Activated effector memory CD4-positive, alpha-beta T cell treated with anti-CD3 and anti-CD28 coated beads, Interleukin-2, amount 50 U/mL, for 16 hours (primary cell): ENCODE results near the gene SLC26A6.

Source experiments
- DNase-seq: peaks from one replicate; pipeline ENCODE4 v3.0.0-alpha.2; 2020

SLC26A6 gene

GRCh38 chr3:48598323-48599076 is 36.8 kb downstream of the SLC26A6 start:
- no peak for DNase-seq

GRCh38 chr3:48597408-48597800 is 37.9 kb downstream of the SLC26A6 start:
- DNase-seq, result no peak

GRCh38 chr3:48596676-48597407 is 38.4 kb downstream of the SLC26A6 start:
- DNase-seq, result no peak

- DNase-seq, result no peak
These were observed 39.1 kb downstream of the SLC26A6 start for GRCh38 chr3:48596157-48596556.

GRCh38 chr3:48595526-48596121 is 39.6 kb downstream of the SLC26A6 start:
- DNase-seq, result no peak

- no peak for DNase-seq
These were observed 40.2 kb downstream of the SLC26A6 start, which contains the start of gene COL7A1 for GRCh38 chr3:48595075-48595525. TSS of gene COL7A1 (minus strand) at chr3:48595329. CDS start at chr3:48595159, 170 bp downstream.

- no peak for DNase-seq
These were observed 40.7 kb downstream of the SLC26A6 start for GRCh38 chr3:48594417-48595049.

- no peak for DNase-seq
These were observed 41.9 kb downstream of the SLC26A6 start for GRCh38 chr3:48593337-48593736.

GRCh38 chr3:48592519-48593087 is 42.7 kb downstream of the SLC26A6 start:
- no peak for DNase-seq

- no peak for DNase-seq
These were observed 43.3 kb downstream of the SLC26A6 start for GRCh38 chr3:48591886-48592518.

GRCh38 chr3:48591436-48591835 is 43.8 kb downstream of the SLC26A6 start:
- no peak for DNase-seq

- no peak for DNase-seq
These were observed 47.0 kb downstream of the SLC26A6 start for GRCh38 chr3:48588230-48588629.

- no peak for DNase-seq
These were observed 47.6 kb downstream of the SLC26A6 start for GRCh38 chr3:48587686-48588085.

GRCh38 chr3:48585411-48585810 is 49.9 kb downstream of the SLC26A6 start:
- DNase-seq, result no peak

GRCh38 chr3:48584836-48585235 is 50.4 kb downstream of the SLC26A6 start:
- no peak for DNase-seq

GRCh38 chr3:48581621-48582481 is 53.4 kb downstream of the SLC26A6 start:
- DNase-seq, result no peak

- DNase-seq, result no peak
These were observed 58.6 kb downstream of the SLC26A6 start for GRCh38 chr3:48576647-48577046.
